Activated CD8-positive, alpha-beta memory T cell treated with anti-CD3 and anti-CD28 coated beads for 1 hour (primary cell): ENCODE data around the gene SSTR3.
"Not testable (repeated sequence)": the region's sequence is repeated elsewhere in the genome, so short reads cannot be mapped to it uniquely, and the experiment has no call there.

ENCODE experiments used
- DNase-seq, 2 donors: peaks; one replicate each; pipeline ENCODE4 v3.0.0-alpha.2; 2020; ENCODE audit warnings: low read depth in 1 of 2; ENCODE audit errors: extremely low read depth in 1 of 2

The SSTR3 gene

DNA sequence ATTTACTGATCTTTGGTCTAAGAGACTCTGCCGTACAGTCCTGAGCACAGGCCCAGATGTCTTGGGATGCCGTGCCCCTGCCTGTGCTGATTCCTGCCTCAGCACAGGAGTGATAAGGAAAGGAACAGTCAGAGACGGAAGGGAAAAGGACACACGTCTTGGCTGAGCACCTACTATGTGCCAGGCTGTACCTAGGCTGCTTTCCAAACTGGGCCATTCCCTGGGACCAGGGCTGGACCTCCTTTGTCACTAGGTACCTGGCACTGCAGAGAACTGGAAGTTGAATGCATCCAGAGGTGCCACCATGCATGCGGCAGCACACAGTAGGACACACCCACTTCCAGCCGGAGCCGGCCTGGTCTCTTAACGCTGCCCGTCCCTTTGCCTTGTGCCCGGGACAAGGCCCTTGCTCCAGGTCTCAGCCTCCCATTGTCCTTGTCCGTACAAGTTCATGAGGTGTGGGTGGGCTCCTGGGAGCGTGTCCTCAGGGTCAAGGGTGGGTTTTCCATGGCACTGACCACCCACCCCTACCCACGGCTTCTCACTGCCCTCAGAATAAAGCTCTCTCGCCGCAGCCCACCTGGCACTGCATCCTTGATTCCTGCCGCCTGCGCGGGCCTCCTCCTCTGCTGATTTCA lies 1.1 kb upstream of the SSTR3 start:
- no peak for DNase-seq

DNA sequence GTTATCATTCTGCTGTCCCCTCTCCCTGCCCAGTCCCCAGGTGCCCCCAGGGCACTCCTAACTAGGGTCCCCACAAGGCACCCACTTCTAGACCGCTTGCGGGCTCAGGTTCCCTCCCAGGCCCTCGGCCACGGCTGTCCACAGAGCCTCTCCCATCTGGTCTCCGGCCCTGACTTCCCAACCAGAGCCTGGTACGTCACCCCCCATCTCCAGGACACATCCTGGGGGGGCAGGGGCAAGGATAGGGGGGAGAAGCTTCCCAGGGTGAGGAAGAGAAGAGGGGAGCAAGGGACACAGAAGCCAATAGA lies 457 bp downstream of the SSTR3 start:
- no peak for DNase-seq

DNA sequence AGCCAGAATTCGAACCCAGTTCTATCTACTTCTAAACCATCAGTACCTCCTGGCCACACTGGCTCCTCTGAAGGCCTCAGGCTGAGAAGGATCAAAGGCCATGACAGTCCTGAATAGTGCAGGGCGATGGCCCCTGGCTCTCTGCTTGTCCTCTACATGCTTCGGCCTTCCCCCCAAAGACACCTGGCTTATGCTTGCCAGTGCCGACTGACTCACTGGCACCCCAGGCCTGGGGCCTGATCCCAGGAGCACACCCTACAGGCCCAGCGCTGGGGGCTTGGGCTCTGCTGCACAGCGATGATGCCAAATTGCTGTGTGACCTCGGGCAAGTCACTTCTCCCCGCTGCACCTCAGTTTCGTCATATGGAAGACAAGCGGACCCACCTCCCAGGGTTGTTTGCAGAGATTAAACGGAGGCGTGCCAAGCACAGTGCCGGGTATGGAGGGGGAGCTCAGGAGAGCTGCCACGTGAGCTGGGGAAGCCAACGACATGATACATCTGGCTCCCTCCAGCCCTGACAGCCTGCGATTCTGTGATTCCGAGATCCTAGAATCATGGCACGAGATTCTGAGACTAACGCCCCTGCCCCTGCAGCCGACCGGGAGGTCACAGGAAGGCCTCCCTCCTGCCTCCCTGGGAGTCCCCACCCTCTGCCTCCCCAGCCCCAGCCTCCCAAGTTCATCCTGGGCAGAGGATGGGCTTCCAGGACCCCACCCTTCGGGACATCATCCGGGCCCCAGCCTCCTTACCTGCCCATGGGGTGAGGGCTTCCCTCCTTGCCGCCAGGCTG lies 1.0 kb downstream of the SSTR3 start:
- no peak for DNase-seq

DNA sequence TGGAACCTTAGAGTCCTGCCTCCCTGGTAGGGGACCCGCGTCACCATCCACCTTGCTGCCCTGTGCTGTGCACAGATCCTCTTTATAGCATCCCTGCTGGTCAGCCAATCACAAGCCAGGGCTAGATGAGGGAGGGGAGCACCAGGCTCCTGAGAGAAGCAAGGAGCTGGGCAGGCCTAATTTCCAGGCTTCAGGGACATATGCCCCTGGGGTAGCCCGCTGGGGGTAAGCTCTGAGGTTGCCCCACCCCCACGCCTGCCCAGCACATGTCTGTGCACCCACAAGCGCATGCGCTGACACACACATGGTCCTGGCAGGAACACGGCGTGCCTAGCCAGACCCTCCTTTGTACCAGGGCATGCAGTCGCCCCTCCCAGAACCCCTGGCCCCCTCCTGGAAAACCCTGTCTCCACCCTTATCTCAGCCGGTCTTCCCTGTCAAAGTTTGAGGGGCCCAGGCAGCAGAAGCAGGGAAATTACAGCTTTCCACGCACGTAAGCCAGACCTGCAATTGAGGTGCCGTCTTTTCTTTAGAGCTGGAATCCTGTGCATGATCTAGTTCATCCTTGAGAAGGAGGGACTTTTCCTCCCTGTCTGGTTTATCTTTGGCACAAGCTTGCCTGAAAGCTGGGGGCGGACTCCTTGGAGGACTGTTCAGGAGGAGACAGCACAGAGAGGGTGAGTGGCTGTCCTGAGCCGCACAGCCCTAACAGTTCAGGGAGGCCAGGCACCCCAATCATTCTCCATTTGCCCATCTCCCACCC lies 2.1 kb downstream of the SSTR3 start:
- no peak for DNase-seq

DNA sequence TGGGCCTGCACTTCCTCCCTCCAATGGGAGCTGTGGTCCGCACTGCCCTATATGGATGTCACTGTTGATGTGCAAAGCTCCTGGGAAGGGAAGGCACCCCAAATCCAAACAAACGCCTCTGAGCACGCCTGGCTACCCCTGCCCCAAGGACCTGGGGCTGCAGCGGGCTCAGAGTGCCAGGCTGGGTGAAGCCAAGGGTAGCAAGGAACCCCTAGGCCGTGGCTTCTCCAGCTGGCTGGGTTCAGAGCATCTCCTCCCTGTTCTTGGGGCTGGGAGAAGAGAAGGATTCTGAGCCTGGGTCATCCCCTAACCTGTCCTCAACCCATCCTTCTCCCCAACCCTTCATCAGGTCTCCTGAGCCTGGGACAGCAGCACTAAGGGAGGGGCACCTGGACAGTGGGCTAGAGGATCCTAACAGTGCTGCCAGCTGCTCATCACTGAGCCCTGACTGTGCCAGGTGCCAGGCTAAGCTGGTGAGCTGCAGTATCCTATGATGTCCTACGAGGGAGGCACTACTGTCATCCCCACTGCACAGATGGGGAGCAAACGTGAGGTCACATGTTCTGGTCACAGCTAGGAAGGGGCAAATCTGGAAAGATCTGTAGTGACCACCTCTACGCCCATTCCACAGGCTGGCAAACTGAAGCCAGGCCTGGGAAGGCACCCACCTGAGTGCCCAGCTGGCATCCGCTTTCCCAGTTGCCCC lies 3.0 kb downstream of the SSTR3 start:
- DNase-seq = no peak

DNA sequence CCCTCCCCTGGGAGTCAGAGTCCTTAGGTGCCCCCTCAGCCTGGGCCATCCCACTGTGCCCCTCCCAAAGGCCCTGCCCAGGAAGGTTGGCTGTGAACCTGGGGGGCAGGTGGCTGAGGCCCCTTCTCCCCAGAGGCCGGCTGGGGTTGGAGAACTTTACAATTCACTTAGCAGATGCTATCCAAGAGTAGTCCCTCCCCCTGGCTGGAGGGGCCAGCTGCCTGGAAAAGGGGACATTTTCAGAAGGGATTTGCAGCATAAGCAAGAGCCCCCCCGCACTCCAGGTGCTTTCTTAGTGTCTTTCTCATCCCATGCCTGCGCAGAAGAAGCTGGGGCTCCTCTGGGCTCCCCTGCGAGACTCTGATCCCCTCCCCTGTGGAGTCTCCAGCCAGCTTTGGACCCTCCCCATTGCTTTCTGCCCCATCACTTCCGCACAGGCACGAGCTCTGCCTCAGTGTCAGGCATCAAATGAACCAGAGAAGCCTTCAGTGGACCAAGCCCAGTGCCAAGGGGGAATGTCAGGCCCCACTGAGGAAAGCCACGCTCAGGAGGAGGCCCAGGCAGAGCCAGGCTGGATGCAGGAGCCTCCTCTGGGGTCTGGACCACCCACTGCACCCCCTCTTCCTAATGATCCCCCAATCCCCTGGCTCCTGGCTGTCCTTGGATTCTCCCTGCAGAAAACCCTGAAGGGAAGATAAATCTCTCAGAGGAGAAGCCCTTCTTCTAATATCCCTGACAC lies 3.7 kb downstream of the SSTR3 start:
- DNase-seq = no peak

DNA sequence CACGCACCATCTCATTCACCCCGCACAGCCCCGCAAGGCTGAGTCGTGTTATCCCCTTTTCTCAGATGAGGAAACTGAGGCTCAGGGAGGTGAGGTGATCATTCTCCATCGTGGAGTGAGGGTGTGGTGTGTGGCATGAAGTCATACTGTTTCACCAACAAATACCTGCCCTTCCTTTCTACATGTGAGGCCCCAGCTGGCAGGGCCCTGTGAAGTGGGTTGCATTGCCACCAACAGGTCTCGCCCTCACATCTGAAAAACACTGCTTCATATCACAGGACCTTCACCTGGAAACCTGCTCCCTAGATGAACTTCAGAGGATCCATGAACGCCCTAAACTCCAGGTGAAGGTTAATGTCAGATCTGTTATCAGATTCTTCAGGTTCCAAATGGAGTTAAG lies 4.3 kb downstream of the SSTR3 start:
- no peak for DNase-seq

DNA sequence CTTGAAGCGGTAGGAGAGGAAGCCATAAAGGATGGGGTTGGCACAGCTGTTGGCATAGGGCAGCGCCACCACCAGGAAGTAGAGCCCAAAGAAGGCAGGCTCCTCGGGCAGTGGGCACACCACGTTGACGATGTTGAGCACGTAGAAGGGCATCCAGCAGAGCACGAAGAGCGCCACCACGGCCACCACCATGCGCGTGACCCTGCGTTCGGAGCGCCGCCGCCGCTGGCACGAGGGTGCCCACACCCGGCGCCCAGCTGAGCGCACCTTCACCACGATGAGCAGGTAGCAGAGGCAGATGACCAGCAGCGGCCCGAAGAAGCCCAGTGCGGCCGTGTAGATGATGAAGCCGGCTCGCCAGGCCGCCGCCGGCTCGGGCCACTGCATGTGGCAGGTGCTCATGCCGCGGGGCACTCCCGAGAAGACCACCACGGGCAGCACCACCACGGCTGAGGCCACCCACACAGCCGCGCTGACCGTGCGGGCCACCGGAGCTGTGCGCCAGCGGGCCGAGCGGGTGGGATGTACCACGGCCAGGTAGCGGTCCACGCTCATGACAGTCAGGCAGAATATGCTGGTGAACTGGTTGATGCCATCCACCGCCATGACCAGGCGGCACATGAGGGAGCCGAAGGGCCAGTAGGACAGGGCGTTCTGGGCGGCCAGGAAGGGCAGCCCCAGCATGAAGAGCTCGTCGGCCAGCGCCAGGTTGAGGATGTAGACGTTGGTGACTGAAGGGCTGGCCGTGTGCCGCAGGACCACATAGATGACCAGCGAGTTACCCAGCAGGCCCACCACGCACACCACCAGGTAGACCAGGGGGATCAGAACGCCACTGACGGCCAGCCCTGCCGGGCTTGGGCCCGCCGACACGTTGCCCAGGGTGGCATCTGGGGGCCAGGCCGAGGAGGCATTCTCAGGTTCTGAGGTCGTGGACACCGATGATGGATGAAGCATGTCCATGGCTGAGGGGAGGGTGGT lies 5.1 kb downstream of the SSTR3 start:
- no peak for DNase-seq

DNA sequence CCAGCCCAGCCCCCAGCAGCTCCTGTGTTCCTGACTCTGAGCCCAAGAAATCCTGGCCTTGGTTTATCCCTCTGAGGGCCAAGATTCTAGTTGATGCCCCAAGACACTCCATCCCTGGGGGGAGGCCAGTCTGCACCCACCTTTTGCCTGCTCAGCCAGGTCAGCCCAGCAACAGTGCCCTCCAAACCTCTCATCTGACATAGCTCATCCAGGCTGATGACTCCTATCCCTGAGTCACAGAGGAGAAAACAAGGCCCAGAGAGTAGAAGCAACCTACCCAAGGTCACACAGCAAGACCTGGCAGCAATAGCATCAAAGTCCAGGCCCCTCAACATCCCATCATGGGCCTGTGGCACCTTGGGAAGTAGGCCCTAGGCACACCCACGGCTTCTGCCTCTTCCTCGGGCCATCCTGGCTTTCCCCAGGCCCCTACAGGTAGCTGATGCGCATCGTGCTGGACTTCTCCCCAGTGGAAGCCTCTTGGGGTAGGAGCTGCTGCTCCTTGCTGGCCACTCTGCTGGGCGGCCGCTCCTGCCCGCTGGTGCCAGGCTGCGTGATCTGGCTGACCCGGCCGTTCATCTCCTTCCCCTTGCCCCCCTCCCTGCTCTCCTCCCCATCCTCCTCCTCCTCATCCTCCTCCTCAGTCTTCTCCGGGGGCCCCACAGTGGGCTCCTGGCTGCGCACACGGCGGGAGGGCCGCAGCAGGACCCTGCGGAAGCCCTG lies 6.0 kb downstream of the SSTR3 start:
- DNase-seq = no peak

DNA sequence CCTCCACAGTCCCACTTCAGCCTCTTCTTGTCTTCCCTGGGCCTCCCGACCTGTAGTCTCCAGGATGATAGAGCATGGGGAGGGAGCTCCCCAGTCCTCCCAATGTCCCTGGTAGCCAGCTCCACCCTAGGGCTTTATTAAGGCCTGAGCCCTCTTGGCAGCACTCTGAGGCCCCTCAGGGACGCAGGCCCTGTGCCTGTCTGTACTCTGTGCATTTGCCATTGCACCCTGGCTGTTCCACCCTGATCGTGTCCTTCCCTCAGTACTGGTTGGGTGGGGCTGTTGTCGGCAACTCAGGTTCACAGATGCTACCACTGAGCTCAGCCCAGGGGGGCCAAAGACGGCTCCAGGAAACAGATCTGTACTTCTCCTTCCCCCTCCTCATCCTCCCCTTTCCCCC lies 7.2 kb downstream of the SSTR3 start:
- DNase-seq = no peak

DNA sequence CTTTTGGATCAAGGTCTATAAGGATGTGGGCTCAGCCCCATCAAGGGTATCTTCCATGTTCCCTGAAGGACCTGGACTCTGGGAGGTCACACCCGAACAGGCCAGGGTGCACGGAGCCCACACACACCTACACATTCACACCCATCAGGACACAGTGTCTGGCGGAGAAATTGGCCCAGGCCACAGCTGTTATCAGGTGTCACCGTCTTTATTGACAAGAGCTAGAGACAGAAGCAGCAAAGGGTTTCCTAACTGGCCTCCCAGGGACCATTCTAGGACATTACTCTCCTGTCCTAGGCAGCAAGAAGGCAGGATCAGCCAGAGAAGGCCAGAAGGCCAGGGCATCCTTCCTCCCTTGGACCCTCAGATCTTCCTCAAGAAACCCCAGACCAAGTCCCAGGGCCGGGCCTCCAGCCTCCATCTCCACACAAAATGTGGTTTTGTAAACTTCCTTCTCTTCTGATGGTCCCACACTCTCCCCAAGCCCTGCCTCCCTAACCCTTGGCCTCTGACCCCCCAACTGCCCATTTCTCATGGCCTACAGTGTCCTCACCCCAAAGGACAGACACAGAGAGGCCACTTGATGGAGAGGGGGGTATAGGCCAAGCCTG lies 8.1 kb downstream of the SSTR3 start:
- DNase-seq = no peak

DNA sequence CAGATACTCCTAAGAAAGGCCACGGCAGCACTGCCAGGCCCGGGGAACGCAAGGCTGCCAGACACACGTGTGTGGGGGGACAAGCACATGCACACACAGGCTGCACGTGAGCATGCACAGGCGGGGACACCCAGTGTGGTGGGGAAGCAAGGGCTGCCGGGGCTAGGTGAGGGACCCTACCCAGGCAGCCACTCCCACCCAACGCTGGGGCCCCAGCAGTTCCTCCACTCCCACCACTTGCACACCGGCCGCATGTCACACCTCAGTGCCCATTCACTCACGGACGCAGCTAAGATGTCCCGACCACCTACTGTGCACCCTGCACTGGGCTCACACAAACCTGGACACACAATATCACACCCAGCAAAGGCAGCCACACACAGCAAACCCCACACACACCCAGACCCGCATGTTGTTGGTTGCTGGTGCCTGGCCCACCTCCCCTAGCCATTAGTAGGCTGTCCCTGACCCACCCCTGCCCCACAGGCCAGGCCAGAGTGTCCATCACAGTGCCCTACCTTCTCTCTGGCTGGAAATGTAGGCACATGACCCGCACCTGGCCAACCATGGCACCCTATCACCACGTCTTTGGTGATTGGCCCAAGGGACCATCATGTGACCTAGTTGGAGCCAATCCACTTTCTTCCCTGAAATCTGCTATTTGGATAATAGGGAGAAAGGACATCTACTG lies 8.8 kb downstream of the SSTR3 start:
- no peak for DNase-seq

DNA sequence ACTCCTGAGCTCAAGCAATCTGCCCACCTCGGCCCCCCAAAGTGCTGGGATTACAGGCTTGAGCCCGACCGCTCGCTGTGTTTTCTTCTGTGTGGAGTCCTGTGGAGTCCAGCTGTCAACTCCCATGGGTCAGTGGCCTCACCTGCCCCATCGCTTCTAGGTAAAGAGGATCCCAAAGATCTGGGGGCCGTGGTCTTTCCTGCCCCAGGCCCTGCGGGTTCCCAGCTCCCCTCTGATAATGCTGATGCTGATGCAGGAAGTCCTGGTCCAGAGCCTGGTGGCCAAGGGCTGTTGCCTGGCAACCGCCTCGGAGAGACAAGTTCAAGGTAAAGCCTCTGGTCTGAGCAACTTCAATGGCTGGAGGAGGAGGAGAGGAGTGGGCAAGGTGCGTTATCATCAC lies 9.6 kb downstream of the SSTR3 start:
- DNase-seq = no peak

DNA sequence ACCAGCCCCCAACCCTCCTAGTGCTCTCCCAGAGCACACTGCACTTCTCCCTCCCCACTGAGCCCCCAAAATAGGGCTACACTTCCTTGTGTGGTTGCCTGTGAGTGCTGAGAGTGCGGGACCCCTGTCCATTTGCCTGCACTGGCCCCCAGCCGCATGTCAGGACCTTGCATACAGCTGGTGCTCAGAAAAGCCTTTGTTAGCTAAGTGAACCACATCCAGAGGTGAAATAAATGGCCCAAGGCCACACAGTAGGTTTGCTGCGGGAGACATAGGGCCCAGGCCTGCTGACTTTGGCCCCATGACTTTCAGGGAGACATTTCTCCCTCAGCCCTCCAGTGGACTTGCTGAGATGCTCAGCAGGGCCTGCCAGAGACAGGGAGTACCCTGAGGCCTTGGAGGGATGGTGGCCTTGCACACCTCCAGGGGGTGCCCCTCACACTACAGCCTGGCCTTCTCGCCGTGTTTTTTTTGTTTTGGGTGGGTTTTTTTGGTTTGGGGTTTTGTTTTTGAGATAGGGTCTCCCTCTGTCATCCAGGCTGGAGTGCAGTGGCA lies 10.2 kb downstream of the SSTR3 start:
- DNase-seq = no peak

DNA sequence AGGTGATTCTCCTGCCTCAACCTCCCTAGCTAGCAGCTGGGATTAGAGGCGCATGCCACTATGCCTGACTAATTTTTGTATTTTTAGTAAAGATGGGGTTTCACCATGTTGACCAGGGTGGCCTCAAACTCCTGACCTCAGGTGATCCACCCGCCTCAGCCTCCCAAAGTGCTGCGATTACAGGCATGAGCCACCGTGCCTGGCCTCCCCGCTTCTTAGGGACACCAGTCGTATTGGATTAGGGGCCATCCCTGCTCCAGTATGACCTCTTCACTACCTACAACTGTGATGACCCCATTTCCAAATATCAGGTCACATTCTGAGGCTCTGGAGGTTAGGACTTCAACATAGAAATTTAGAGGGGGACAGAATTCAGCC lies 10.8 kb downstream of the SSTR3 start:
- DNase-seq = not testable (repeated sequence)

DNA sequence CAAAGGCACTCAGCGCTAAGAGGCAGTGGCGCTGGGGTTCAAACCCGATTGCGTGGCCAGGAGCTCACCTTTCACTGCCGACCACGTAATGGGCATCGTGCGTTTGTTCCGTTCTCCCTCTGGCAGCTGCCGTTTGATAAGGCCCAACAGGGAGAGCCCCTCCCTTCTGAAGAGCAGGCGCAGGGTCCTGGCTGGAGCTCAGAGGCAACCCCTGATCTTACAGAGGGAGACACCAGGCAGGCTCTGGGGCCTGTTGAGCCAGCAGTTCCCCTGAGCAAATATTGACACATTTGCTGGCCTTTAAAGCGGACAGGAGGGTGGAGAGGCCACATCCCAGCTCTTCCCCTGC lies 12.5 kb downstream of the SSTR3 start:
- no peak for DNase-seq

DNA sequence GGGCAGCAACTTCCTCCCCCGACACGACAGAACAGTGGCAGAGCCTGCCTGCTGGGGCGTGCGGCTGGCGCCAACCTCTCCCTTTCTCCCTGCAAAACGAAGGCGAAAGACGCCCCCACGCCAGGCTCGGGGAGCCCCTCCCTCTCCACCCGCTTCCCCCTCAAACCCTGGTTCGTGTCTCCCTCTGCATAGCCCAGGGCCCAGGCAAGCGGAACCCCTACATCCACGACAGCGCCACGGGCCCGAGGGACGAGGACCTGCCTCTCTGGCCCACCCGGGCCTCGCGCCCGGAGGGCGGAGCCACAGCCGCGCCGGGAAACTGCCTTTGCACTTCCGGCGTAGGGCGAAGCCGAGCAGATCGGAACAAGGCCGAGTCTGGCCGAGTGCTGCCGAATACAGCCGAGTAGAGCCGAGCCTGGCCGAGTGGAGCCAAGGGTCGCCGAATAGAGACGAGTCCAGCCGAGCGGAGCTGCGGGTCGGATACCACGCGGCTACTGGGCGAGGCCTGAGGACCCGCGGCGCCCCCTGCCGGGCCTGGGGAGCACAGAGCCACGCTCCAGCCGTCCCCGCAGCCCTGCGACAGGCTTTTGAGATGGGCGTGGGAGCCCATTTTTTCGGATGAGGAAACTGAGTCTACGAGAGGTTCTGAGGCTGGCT lies 13.0 kb downstream of the SSTR3 start:
- peak; percentile 96 to 98 for DNase-seq
